ENCODE measurements around the gene TOR2A.

DNA sequence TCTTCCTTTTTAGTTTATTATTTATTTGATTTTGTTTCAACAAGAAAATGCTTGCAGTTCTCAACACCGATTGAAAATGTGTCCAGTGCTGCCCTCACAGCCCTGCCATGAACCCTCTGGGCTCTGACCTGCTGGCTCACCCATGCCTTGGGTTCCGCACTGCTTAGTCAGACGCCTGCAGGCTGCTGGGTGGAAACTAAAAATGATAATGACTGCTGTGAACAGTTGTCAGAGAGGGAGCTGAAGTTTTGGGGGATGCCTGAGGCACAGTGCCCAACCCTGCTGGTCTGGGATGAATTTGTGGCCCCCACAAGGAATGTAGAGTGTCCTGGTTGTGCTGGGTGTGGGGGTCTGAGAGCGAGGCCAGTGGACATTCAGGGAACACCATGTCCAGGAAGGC, 50.5 kb downstream of the TOR2A start:
- TF ChIP-seq, protein P1, sequence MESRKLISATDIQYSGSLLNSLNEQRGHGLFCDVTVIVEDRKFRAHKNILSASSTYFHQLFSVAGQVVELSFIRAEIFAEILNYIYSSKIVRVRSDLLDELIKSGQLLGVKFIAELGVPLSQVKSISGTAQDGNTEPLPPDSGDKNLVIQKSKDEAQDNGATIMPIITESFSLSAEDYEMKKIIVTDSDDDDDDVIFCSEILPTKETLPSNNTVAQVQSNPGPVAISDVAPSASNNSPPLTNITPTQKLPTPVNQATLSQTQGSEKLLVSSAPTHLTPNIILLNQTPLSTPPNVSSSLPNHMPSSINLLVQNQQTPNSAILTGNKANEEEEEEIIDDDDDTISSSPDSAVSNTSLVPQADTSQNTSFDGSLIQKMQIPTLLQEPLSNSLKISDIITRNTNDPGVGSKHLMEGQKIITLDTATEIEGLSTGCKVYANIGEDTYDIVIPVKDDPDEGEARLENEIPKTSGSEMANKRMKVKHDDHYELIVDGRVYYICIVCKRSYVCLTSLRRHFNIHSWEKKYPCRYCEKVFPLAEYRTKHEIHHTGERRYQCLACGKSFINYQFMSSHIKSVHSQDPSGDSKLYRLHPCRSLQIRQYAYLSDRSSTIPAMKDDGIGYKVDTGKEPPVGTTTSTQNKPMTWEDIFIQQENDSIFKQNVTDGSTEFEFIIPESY (IDR thresholded peaks at IDR 0.05), result no peak
- TF ChIP-seq, protein P2, sequence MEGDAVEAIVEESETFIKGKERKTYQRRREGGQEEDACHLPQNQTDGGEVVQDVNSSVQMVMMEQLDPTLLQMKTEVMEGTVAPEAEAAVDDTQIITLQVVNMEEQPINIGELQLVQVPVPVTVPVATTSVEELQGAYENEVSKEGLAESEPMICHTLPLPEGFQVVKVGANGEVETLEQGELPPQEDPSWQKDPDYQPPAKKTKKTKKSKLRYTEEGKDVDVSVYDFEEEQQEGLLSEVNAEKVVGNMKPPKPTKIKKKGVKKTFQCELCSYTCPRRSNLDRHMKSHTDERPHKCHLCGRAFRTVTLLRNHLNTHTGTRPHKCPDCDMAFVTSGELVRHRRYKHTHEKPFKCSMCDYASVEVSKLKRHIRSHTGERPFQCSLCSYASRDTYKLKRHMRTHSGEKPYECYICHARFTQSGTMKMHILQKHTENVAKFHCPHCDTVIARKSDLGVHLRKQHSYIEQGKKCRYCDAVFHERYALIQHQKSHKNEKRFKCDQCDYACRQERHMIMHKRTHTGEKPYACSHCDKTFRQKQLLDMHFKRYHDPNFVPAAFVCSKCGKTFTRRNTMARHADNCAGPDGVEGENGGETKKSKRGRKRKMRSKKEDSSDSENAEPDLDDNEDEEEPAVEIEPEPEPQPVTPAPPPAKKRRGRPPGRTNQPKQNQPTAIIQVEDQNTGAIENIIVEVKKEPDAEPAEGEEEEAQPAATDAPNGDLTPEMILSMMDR (IDR thresholded peaks at IDR 0.05; ENCODE audit: low read depth, low read length, missing input control), result no peak
- TF ChIP-seq GABPA (IDR thresholded peaks at IDR 0.05 in 1 of 2, conservative IDR thresholded peaks at IDR 0.05 in 1 of 2) (no peak), FOXA2 (IDR thresholded peaks at IDR 0.05) (no peak), JUND (IDR thresholded peaks at IDR 0.05) (no peak), RXRA (IDR thresholded peaks at IDR 0.05) (no peak), YY1 (IDR thresholded peaks at IDR 0.05) (no peak)
- TF ChIP-seq, protein P3, sequence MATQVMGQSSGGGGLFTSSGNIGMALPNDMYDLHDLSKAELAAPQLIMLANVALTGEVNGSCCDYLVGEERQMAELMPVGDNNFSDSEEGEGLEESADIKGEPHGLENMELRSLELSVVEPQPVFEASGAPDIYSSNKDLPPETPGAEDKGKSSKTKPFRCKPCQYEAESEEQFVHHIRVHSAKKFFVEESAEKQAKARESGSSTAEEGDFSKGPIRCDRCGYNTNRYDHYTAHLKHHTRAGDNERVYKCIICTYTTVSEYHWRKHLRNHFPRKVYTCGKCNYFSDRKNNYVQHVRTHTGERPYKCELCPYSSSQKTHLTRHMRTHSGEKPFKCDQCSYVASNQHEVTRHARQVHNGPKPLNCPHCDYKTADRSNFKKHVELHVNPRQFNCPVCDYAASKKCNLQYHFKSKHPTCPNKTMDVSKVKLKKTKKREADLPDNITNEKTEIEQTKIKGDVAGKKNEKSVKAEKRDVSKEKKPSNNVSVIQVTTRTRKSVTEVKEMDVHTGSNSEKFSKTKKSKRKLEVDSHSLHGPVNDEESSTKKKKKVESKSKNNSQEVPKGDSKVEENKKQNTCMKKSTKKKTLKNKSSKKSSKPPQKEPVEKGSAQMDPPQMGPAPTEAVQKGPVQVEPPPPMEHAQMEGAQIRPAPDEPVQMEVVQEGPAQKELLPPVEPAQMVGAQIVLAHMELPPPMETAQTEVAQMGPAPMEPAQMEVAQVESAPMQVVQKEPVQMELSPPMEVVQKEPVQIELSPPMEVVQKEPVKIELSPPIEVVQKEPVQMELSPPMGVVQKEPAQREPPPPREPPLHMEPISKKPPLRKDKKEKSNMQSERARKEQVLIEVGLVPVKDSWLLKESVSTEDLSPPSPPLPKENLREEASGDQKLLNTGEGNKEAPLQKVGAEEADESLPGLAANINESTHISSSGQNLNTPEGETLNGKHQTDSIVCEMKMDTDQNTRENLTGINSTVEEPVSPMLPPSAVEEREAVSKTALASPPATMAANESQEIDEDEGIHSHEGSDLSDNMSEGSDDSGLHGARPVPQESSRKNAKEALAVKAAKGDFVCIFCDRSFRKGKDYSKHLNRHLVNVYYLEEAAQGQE (IDR thresholded peaks at IDR 0.05), result no peak

Data from liver (tissue), 3 donors.